GM19324 (cell line): Measurements from ENCODE around the gene RABEP1.
"Not testable (repeated sequence)": the region's sequence is repeated elsewhere in the genome, so short reads cannot be mapped to it uniquely, and the experiment has no call there.

ENCODE experiments used
- ATAC-seq: cut with Tn5 transposase; IDR thresholded peaks from one replicate; pipeline ENCODE4 v1.9.1; 2021; ENCODE audit warnings: mild to moderate bottlenecking, moderate library complexity; ENCODE audit not compliant: unreplicated experiment, low FRiP score

The RABEP1 gene

GRCh38 chr17:5418858-5419355 is 136.8 kb downstream of the RABEP1 start:
- peak; percentile 29 for ATAC-seq

- ATAC-seq = peak; percentile 90
Measured at GRCh38 chr17:5419356-5419958, 137.4 kb downstream of the RABEP1 start, which contains the start of gene NUP88. TSS of gene NUP88 (minus strand) at chr17:5419662. CDS start at chr17:5419650, 12 bp downstream.

GRCh38 chr17:5419959-5420653 is 138.0 kb downstream of the RABEP1 start, which contains the start of gene RPAIN:
TSS of gene RPAIN (plus strand) at chr17:5420182. CDS start at chr17:5420211, 29 bp downstream.
- peak; percentile 60 for ATAC-seq

GRCh38 chr17:5422505-5422904 is 140.4 kb downstream of the RABEP1 start:
- ATAC-seq = no peak

- ATAC-seq = no peak
Measured at GRCh38 chr17:5424909-5425308, 142.8 kb downstream of the RABEP1 start.

GRCh38 chr17:5425826-5426225 is 143.7 kb downstream of the RABEP1 start:
- no peak for ATAC-seq

- no peak for ATAC-seq
Measured at GRCh38 chr17:5429191-5429887, 147.3 kb downstream of the RABEP1 start.

GRCh38 chr17:5430413-5430999 is 148.4 kb downstream of the RABEP1 start:
- ATAC-seq = no peak

- ATAC-seq = not testable (repeated sequence)
Measured at GRCh38 chr17:5431234-5431633, 149.2 kb downstream of the RABEP1 start.

- ATAC-seq = no peak
Measured at GRCh38 chr17:5431949-5432556, 150.0 kb downstream of the RABEP1 start.

GRCh38 chr17:5434984-5435383 is 152.9 kb downstream of the RABEP1 start:
- no peak for ATAC-seq
